Omental fat pad (tissue), 4 donors: ENCODE measurements around the gene ABCA3. TPM values are rescaled to one million over a fixed set of nuclear protein-coding genes. Genes with fewer than 3 reads are reported as not detected.
A peak's percentile ranks its signal among the peaks of the same experiment; 100 is the strongest.
"Not testable (repeated sequence)": the region's sequence is repeated elsewhere in the genome, so short reads cannot be mapped to it uniquely, and the experiment has no call there.

ENCODE experiments used
- ATAC-seq: fragments of 150-250 bp; one replicate; pipeline ENCODE4 v1.9.1; 2016; ENCODE audit warnings: mild to moderate bottlenecking, moderate library complexity; ENCODE audit not compliant: low FRiP score
- DNase-seq: peaks from one replicate; pipeline ENCODE4 v3.0.0-alpha.2; 2019; ENCODE audit warnings: low spot score
- CTCF ChIP-seq, 3 donors: fragments of 450-650 bp; IDR thresholded peaks; one replicate each; pipeline ENCODE4 v1.5.1; 2016 to 2017; ENCODE audit warnings: antibody characterized with exemption in 3 of 3, mild to moderate bottlenecking in 3 of 3, moderate library complexity in 2 of 3
- total RNA-seq, 4 donors: library from RNA; depleted of rRNA; stranded (reverse); fragments of >200 nt; gene quantifications; one replicate each; pipeline ENCODE4 v1.1.0, GENCODE V29; 2016

The ABCA3 gene
- total RNA-seq, 4 donors from 2014 or later, result 6.6 to 19.0 (median 8.0) TPM

GRCh38 chr16:2273931-2274330, 66.6 kb downstream of the ABCA3 start:
- no peak for ATAC-seq
- DNase-seq, result no peak
- no peak for TF ChIP-seq CTCF (IDR thresholded peaks at IDR 0.05)

- TF ChIP-seq CTCF (IDR thresholded peaks at IDR 0.05), result no peak
- DNase-seq, result no peak
- no peak for ATAC-seq
Measured at GRCh38 chr16:2273484-2273883, 67.0 kb downstream of the ABCA3 start.

- DNase-seq, result no peak
- no peak for TF ChIP-seq CTCF (IDR thresholded peaks at IDR 0.05)
- no peak for ATAC-seq
Measured at GRCh38 chr16:2271848-2272461, 68.6 kb downstream of the ABCA3 start.

GRCh38 chr16:2270588-2271470, 69.7 kb downstream of the ABCA3 start:
- DNase-seq (no peak), ATAC-seq (no peak)
- no peak for TF ChIP-seq CTCF (IDR thresholded peaks at IDR 0.05)

- DNase-seq, result no peak
- no peak for ATAC-seq
- TF ChIP-seq CTCF (IDR thresholded peaks at IDR 0.05), result no peak
Measured at GRCh38 chr16:2270070-2270462, 70.5 kb downstream of the ABCA3 start.

- DNase-seq, result peak; percentile 88
- no peak for TF ChIP-seq CTCF (IDR thresholded peaks at IDR 0.05)
- ATAC-seq, result peak; percentile 96
Measured at GRCh38 chr16:2267913-2268666, 72.4 kb downstream of the ABCA3 start, which contains the start of gene RNPS1. RNPS1 (minus strand) TSS chr16:2268126; CDS start chr16:2264643, 3,483 bp downstream.

- peak; percentile 72 for ATAC-seq
- DNase-seq, result not testable (repeated sequence)
Measured at GRCh38 chr16:2267505-2267912, 73.0 kb downstream of the ABCA3 start.

GRCh38 chr16:2266887-2267286, 73.6 kb downstream of the ABCA3 start:
- not testable (repeated sequence) for DNase-seq, ATAC-seq

GRCh38 chr16:2263026-2263425, 77.5 kb downstream of the ABCA3 start:
- not testable (repeated sequence) for DNase-seq, ATAC-seq
